SK-N-SH treated with all-trans-retinoic acid at 6 μM for 48 hours (cell line): Measurements from ENCODE around the gene MAPKBP1.

Source experiments
- ESRRG ChIP-seq: fragments of 250-450 bp; sonication (Bioruptor Pico); IDR thresholded peaks from 2 replicates; pipeline ENCODE4 v1.6.1; 2021; ENCODE audit warnings: mild to moderate bottlenecking
- ISL1 ChIP-seq: fragments of 250-450 bp; sonication (Bioruptor Pico); IDR thresholded peaks from 2 replicates; pipeline ENCODE4 v2.1.2; 2022; ENCODE audit warnings: mild to moderate bottlenecking, moderate library complexity
- TSHZ2 ChIP-seq: fragments of 250-450 bp; sonication (Bioruptor Pico); IDR thresholded peaks from 2 replicates; pipeline ENCODE4 v1.5.0; 2020; ENCODE audit warnings: mild to moderate bottlenecking, moderate library complexity

- no peak for TF ChIP-seq ESRRG (CRISPR knock-in tag)
- TF ChIP-seq TSHZ2 (CRISPR knock-in tag) = no peak
- no peak for TF ChIP-seq ISL1 (CRISPR knock-in tag)
These were observed 77.6 kb downstream of the MAPKBP1 start for GRCh38 chr15:41851755-41852370.
